ENCODE measurements around the gene ACAP3.

ACAP3 gene

DNA sequence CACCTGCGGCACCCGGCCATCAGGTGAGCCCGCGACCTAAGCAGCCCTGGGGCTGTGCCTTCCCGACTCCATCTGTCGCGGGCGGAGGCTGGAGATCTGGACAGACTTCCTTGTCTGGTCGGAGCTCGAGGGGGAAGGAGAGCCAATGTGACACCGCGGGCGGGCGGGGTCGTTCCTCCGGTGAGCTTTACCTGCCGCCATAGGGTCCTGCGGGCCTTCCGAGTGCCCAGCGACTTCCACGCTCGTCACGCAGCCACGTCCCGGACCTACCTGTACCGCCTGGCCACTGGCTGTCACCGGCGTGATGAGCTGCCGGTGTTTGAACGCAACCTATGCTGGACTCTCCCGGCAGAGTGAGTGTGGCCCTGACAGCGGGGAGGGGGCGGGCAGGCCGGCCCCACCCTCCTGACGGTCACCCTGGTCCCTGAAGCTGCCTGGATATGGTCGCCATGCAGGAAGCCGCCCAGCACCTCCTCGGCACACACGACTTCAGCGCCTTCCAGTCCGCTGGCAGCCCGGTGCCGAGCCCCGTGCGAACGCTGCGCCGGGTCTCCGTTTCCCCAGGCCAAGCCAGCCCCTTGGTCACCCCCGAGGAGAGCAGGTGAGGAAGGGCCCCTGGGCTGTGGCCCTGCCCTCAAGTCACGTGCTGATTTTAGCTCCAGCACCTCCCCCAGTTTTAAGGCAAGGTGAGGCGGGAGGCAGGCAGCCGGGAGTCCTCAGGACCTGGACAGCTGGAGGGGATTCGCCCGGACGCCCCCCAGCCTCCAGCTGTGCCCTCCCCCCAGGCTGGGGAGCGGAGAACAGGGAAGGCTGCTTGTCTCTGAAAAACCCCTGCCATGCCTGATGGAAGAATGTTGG is 1.8 kb upstream of the ACAP3 start:
- no peak for DNase-seq (ENCODE audit: low read depth)
- peak overlapping the region; percentile 54 for H3K4me3 ChIP-seq (ENCODE audit: control insufficient read depth, low read depth, low read length)
- TF ChIP-seq, protein P1, sequence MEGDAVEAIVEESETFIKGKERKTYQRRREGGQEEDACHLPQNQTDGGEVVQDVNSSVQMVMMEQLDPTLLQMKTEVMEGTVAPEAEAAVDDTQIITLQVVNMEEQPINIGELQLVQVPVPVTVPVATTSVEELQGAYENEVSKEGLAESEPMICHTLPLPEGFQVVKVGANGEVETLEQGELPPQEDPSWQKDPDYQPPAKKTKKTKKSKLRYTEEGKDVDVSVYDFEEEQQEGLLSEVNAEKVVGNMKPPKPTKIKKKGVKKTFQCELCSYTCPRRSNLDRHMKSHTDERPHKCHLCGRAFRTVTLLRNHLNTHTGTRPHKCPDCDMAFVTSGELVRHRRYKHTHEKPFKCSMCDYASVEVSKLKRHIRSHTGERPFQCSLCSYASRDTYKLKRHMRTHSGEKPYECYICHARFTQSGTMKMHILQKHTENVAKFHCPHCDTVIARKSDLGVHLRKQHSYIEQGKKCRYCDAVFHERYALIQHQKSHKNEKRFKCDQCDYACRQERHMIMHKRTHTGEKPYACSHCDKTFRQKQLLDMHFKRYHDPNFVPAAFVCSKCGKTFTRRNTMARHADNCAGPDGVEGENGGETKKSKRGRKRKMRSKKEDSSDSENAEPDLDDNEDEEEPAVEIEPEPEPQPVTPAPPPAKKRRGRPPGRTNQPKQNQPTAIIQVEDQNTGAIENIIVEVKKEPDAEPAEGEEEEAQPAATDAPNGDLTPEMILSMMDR (conservative IDR thresholded peaks at IDR 0.05; ENCODE audit: control insufficient read depth, insufficient read depth, low read depth, low read length), result no peak

DNA sequence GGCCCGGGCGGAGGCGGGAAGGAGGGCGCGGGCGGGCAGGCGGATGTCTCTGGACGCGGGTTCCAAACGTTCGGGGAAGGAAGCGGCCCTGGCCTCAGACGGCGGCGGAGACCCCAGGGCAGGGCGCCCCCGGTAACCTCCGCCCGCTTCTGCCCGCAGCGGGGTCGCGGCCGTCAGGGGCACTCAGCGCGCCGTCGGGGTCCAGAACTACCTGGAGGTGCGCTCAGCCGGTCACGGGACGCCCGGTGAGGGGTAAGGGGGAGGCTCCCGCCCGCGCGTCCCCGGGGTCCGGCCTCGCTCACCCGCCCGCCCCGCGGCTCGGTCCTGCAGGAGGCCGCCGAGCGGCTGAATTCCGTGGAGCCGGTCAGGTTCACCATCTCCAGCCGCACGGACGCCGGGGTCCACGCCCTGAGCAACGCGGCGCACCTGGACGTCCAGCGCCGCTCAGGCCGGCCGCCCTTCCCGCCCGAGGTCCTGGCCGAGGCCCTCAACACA is 1.1 kb upstream of the ACAP3 start:
- TF ChIP-seq, protein P1 (conservative IDR thresholded peaks at IDR 0.05; ENCODE audit: control insufficient read depth, insufficient read depth, low read depth, low read length), result no peak
- DNase-seq (ENCODE audit: low read depth), result no peak
- H3K4me3 ChIP-seq (ENCODE audit: control insufficient read depth, low read depth, low read length), result peak overlapping the region; percentile 54

DNA sequence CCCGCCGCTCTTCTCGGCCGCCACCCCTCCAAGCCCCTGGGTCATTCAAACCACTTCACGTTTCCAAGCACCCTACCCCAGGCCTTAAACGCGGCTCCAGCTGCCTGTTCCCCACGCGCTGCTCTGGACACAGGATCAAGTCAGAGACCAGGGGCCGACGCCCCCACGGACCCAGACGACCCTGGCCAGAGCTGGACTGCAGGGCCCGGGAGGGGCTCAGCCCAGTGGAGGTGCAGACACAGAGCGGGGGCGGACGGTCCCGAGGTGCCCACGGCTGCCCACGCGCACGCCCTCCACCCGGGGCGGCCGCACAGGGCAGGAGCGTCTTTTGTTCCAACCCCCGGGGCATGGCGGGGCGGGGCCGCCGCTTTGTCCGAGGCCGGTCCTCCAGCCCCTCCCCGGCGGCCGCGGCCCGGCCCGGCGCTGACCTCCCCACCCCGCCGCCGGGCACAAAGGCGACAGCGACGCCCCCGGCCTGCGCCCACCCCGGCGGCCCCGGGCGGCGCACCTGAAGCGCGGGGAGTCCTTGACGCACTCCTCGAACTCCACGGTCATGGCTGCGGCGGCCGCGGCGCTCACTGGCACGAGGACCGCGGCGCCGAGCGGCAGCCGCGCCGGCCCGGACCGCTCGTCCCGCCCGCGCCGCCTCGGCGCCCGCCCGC is 338 bp downstream of the ACAP3 start:
- TF ChIP-seq, protein P1 (conservative IDR thresholded peaks at IDR 0.05; ENCODE audit: control insufficient read depth, insufficient read depth, low read depth, low read length), result no peak
- DNase-seq (ENCODE audit: low read depth), result no peak
- H3K4me3 ChIP-seq (ENCODE audit: control insufficient read depth, low read depth, low read length), result peak overlapping the region; percentile 62

DNA sequence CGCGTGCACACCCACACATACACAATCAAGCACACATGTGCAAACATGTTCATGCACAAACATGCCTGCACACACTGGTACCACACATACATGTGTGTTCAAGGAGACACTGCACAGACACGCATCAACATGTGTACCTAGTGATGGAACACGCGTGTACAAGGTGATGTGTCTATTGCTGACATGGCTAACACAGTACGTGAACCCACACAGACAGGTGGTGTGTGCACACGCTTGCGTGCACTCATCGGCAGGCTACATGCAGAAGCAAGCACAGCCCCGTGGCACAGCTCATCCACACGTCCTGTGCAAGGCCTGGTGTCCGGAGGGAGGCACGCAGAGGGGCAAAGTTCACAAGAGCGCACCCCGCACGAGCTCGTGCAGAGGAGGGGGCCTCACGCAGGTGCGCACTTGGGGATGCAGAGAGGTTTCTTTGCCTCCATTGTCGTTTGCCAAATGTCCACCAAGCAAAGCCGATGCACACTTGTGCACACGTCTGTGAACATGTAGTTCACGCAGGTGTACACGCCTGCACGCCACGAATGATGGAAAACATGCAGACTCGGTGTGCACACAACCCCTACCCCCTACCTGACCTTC is 969 bp downstream of the ACAP3 start:
- DNase-seq (ENCODE audit: low read depth), result no peak
- TF ChIP-seq, protein P1 (conservative IDR thresholded peaks at IDR 0.05; ENCODE audit: control insufficient read depth, insufficient read depth, low read depth, low read length), result no peak
- peak overlapping the region; percentile 62 for H3K4me3 ChIP-seq (ENCODE audit: control insufficient read depth, low read depth, low read length)

- H3K4me3 ChIP-seq (ENCODE audit: control insufficient read depth, low read depth, low read length), result peak overlapping the region; percentile 62
- DNase-seq (ENCODE audit: low read depth), result no peak
Observed at GRCh38 chr1:1306070-1306660, 1.6 kb downstream of the ACAP3 start.

More at GRCh38 chr1:1306070-1306660, 1.6 kb downstream of the ACAP3 start:
- TF ChIP-seq, protein P1 (conservative IDR thresholded peaks at IDR 0.05; ENCODE audit: control insufficient read depth, insufficient read depth, low read depth, low read length), result peak; percentile 12
